ENCODE measurements around the gene RGS7BP.

DNA sequence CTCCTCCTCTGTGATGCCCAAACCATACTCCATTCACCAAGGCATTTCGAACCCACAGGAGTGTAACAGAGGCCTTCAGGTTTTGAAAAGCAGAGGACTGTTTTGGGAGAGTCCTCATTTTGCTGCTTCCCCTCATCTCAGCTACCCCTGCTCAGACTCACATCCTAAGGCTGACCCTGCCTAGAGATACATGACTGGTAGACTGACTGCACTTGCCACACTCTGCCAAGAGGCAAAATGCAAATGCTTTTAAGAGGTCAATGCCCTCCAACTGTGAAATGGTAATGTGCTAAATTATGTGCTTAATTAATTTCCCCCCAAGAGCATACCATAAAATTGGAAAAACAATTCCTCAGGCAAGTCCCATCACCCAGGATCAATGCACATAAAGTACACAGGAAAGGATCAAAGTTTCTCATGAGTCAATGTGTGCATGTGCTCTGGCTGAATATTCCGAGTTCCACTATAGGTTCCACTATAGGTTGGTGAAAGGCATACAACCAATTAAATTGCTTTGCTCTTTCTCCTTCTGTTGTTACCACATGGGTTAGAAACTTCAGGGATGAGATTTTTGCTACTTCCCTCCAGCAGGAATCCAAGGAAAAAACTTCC lies 87.0 kb downstream of the RGS7BP start:
- TF ChIP-seq ZNF274 (IDR thresholded peaks at IDR 0.05; ENCODE audit: low read depth, low read length) (no peak), SUZ12 (IDR thresholded peaks at IDR 0.05; ENCODE audit: extremely low read depth, insufficient read depth, insufficient read length) (no peak)
